Measurements from ENCODE around the gene LRRC71.

Gene LRRC71

GRCh38 chr1:156927215-156928042 lies 7.0 kb downstream of the LRRC71 start:
- peak; percentile 36 for DNase-seq (ENCODE audit: low read depth)

DNA sequence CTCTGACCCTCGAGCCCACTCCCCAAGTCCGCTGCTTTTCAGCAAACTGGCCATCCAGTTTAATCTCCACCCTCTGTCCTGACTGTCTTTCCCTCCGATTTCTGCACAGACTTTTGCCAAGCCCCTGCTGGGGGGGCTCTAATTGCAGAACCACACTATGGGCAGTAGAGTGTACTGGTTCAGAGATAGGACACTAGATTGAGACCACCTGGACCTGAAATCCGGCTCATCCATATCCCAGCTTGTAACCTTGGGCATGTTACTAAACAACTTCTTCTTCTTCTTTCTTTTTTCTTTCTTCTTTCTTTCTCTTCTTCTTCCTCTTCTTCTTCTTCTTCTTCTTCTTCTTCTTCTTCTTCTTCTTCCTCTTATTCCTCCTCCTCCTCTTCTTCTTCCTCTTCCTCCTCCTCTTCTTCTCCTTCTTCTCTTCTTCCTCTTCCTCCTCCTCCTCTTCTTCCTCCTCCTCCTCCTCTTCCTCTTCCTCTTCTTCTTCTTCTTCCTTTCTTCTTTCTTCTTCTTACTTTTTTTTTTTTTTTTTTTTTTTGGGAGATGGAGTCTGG lies 7.7 kb downstream of the LRRC71 start:
- no peak for DNase-seq (ENCODE audit: low read depth)

DNA sequence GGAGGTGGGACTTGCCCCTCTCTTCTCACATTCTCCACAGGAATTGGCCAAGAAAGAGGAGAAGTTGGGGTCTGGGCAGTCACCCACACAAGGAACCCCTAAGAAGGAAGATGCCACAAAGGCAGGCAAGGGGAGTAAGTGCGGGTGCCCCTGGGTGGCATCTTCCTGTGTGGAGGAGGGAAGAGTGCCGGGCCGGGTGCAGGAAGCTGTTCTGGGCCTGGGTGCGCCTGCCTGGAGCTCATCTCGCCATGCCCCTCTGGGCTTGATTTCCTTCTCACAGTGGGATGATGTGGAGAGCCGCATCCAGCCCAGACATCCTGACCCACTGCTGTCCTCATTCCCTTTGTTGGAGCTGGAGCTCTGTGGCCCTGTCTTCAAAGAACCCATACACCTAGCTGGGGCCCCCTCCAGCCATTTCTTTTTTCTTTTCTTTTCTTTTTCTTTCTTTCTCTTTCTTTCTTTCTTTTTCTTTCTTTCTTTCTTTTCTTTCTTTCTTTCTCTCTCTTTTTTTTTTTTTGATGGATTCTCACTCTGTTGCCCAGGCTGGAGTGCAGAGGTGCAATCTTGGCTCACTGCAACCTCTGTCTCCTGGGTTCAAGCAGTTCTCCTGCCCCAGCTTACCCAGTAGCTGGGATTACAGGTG lies 9.3 kb downstream of the LRRC71 start:
- no peak for DNase-seq (ENCODE audit: low read depth)

DNA sequence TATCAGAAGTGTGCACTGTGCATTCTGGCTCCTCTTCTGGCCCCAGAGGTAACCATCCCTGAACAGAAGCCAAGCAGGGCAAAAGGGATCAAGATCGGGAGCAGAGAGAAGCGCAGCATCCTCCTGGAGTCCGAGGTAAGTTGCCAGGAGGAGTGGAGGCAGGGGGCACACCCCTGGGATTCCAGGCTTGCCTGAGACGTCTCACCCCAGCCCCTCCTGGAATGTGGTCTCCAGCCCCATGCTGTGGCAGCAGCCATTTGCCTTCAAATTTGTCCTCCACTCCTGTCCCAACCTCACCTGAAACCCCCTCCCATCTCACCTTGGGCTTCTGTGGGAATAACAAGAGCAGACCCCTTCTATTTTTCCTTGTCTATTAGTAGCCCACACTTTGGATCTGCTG lies 10.1 kb downstream of the LRRC71 start:
- no peak for DNase-seq (ENCODE audit: low read depth)

DNA sequence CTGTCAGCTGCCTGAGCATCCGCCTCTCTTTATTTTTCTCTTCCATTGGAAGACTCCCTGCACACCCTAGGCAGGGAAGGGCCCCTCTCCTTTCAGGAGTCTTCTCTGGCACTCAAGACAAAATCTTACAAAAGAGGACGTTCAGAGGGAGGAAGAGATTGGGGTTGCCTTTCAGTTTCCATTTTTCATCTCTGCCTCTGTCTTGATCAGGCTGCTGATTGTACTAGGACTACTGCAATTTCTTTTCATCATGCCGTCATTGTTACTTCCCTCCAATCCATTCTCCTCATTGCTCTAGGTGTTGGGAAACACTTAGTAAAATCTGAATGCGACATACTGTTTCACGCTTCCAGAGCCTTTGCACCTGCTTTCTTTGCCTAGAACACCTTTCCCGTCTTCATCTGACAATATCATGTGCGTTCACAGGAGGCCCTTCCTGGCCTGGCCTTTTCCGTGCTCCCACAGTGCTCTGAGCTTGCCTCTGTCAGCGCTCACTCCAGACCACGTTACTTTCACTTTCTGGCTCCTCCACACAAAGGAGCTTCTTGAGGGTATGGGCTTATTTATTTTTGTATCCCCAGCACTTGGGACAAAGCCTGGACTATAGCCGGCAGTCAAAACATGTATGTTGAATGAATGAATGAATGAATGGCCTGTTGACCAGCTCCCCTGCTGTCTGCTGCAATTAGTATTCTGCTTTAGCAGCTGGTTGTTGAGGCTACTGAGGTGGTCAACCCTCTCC lies 10.9 kb downstream of the LRRC71 start:
- no peak for DNase-seq (ENCODE audit: low read depth)

DNA sequence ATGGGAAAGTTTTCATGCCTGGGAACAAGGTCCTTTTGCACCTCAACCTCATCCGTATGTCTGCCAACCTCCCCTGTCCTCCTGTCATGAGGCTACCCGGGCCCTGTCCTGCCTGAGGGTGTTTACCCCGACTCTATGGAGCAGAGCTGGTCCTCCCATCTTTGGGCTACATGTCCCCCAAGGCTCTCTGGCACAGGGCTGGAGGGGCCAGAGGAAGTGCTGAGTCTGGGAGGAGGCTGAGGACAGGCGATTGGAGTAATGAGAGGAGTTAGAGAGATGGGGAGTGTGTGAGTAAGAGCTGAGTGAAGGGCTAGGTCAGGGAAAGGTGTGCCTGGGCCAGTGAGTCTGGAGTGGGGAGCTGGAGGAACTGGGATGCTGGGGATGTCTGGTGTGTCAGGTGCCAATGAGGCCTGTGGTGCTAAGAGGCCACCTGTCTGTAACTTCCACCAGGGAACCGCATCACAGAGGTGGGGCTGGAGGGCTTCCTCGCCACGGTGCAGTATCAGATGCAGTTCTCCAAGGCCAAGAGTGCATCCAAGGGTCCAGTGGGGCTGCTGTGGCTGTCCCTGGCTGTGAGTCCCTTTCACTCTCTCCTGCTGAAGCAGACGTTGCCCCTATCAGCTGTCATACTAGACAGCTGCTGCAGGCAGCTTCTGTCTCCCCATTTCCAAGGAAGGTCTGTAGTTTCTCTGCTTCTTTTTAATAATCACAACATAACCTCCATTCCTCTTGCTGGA lies 11.7 kb downstream of the LRRC71 start:
- no peak for DNase-seq (ENCODE audit: low read depth)

DNA sequence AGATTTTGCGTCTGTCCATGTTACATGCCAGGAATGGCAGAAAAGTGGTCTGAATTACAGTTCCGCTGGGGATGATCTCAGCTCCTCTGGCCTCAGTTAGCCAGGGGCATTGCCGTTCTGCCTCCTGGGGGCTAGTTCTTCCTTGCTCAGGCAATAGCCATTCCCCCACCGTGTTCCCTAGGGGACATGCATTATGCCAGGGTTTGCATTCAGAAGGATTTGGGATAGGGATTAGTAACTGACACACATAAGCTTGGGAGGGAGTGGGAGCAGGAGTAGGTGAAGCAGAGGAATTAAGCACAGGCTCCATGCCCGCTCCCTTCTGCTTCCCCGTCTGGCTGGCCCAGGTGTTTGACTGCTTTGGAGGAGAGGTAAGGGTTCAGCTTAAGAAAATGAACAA lies 12.7 kb downstream of the LRRC71 start:
- no peak for DNase-seq (ENCODE audit: low read depth)

GRCh38 chr1:156935505-156936128 lies 15.2 kb downstream of the LRRC71 start:
- DNase-seq (ENCODE audit: low read depth), result no peak

GRCh38 chr1:156936191-156936590 lies 15.8 kb downstream of the LRRC71 start:
- DNase-seq (ENCODE audit: low read depth), result no peak

DNA sequence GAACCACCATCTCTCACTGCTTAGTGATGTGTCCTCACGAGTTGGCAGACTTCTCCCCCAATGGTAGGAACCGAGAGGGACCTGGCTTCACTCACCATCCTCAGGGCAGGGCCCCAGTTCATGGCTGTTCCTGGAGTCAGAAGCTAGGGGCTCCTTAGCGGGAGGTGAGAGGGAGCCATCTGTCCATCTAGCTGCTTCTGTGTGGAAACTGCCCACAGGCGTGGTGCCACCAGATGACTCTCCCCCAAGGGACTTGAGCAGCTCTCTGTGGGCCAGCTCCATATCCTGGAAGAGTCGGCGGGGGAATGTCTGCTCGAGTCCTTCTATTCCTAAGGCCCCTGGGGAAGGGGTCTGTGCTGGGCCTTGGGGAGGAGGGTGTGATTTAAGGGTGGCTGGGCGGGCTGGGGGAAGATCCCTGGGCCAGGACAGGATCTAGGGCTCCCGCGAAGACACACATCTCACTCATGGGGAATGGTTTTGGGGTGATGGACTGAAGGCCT lies 16.3 kb downstream of the LRRC71 start:
- DNase-seq (ENCODE audit: low read depth), result no peak

DNA sequence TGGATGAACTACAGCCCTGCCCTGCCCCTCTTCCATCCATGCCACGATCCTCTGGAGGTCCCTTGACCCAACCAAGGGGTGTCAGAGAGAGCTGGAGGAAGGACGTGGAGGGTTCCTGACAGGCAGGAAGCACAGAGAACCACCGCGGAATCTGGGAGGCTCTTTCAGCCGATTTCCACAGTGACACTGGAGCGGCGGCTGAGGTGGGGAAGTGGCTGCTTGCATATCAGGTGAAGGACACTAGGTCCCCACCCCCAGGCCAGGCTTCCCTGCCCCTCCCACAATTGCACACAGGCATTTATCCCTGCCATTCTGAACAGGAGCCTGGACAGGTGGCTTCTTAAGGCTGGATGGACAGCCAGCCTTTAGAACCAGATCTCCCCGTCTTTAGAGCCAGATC lies 17.5 kb downstream of the LRRC71 start:
- DNase-seq (ENCODE audit: low read depth), result no peak

- DNase-seq (ENCODE audit: low read depth), result no peak
Measured at GRCh38 chr1:156938813-156939212, 18.4 kb downstream of the LRRC71 start.

GRCh38 chr1:156939786-156940334 lies 19.4 kb downstream of the LRRC71 start:
- no peak for DNase-seq (ENCODE audit: low read depth)

GRCh38 chr1:156941675-156942074 lies 21.2 kb downstream of the LRRC71 start:
- no peak for DNase-seq (ENCODE audit: low read depth)

- DNase-seq (ENCODE audit: low read depth), result no peak
Measured at GRCh38 chr1:156942176-156942575, 21.7 kb downstream of the LRRC71 start.

DNA sequence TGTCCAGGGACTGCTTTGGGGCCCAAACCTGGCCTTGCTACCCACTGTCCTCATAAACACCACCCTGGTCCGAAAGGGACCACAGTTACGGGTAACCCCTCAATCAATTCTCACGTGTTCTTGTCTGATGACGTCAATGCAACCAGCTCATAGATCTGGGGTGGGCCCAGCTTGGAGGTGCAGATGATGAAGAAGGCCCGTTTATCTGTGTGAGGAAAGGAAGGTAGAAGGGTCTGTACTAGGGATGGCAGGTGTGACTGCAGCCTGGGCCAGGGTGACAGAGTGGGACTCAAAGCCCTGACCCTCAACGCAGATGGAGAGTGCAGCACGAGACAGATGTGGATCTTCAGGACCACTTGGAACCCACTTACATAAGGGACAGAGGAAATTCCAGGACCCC lies 22.1 kb downstream of the LRRC71 start:
- no peak for DNase-seq (ENCODE audit: low read depth)

GRCh38 chr1:156943756-156944155 lies 23.3 kb downstream of the LRRC71 start:
- DNase-seq (ENCODE audit: low read depth), result no peak

DNA sequence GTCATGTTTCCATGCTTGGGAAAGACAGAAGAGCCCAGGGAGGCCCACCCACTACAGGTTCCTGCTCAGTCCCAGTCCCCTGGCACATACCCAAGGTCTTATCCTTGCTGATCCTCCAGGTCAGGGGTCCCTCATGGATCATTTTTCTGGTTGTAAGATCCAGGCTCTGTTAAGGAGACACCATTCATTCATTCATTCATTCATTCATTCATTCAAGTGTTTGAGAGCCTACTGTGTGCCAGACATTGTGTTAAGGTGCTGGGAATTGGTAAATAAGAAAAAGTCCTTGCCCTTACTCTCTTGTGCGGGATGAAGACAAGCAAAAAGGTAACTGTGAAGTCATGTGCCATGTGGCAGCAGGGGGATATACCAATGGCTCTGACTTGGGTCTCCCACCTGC lies 23.8 kb downstream of the LRRC71 start:
- DNase-seq (ENCODE audit: low read depth), result no peak

DNA sequence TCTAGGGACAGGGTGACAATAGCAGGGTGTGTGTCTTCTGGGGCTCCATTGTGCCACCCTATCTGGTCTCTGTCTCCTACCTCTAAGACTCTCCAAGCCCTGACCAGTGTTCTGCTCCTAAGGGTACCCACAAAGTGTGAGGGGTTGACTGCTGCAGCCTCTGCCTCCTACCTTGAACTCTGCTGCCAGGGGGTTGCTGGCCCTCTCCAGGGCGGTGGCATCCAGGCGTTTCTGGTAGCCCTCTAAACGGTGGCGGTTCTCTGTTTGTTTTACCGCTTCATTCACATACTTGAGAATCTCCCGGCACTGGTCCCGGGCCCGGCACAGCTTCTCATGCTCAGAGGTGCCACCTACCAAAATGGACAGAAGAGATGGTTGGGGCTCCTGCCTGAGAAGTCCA lies 24.4 kb downstream of the LRRC71 start:
- no peak for DNase-seq (ENCODE audit: low read depth)

DNA sequence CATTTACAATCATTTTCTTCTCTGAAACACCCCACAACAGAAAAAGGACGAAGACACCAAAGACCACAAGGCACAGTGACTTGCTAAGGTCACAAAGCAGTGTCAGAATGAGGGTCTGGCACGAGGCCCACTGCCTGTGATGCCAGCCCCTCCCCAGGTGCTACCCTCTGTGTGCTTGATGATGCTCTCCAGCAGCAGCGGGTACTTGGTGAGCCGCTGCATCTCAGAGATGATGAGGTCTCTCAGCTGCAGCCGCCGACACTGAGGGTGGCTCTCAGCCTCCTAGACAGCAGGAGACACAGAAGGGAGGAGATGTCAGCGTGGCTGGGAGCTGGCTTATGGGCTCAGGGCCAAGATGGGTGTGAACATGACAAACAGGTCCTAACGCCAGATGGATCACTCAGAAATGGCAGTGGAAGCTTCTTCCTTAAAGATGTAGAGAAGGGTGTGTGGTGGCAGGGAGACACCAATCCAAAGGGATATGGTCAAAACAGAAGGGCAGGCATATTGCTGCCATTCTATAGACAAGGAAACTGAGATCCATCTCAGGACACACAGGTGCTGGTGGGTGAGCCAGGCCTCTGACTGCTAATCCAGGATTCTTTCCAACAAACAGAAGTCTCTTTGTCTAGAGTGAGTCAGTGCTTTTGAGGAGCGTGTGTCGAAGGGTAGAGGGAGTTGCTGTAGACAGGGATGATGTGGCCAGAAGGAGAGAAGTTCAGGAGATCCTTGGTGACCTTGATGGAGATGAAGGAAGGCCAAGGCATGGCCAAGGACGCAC lies 25.6 kb downstream of the LRRC71 start:
- DNase-seq (ENCODE audit: low read depth), result no peak
